CD4-positive, alpha-beta T cell (primary cell): ENCODE data around the gene PRLHR. TPM values are rescaled to one million over a fixed set of nuclear protein-coding genes. Genes with fewer than 3 reads are reported as not detected.

Source experiments
- ATAC-seq: fragments of 200-7000 bp; cut with Tn5 transposase; one replicate; pipeline ENCODE4 v1.10.0; 2022; ENCODE audit warnings: mild to moderate bottlenecking; ENCODE audit not compliant: poor library complexity
- CTCF ChIA-PET: fragments of 350-600 bp; sonication (Branson Sonifier 250); formaldehyde crosslinking; loops from one replicate; lab custom pipeline; 2021; ENCODE audit warnings: antibody characterized with exemption, inconsistent platforms; lab: Charles Lee
- POLR2A ChIA-PET: fragments of 350-600 bp; sonication (Branson Sonifier 250); formaldehyde crosslinking; loops from one replicate; lab custom pipeline; 2021; ENCODE audit warnings: antibody characterized with exemption, inconsistent platforms; lab: Charles Lee
- DNase-seq, 14 experiments: peaks; one replicate each; pipeline ENCODE4 v3.0.0-alpha.2; 2013 to 2020; ENCODE audit warnings: mixed read lengths in 2 of 14
- H3K27ac ChIP-seq, 2 donors: one replicate each; pipeline versions ENCODE4 v1.5.1 to v1.7.0; 2013; ENCODE audit warnings: low read length in 2 of 2, low read depth in 1 of 2, mild to moderate bottlenecking in 1 of 2
- H3K27me3 ChIP-seq, 2 experiments: 1 replicate in 1 of 2; 2 replicates in 1 of 2; pipeline versions ENCODE4 v1.6.1 to v1.7.0; 2013; ENCODE audit warnings: low read length in 2 of 2, control low read depth in 1 of 2, mild to moderate bottlenecking in 1 of 2, moderate library complexity in 1 of 2; ENCODE audit not compliant: insufficient read depth in 2 of 2, control insufficient read depth in 1 of 2
- H3K36me3 ChIP-seq: one replicate; pipeline ENCODE4 v1.6.1; 2013; ENCODE audit warnings: low read length, control low read depth; ENCODE audit not compliant: insufficient read depth
- H3K4me1 ChIP-seq: one replicate; pipeline ENCODE4 v1.6.1; 2013; ENCODE audit warnings: low read length, control low read depth; ENCODE audit not compliant: insufficient read depth
- H3K4me3 ChIP-seq: one replicate; pipeline ENCODE4 v1.5.1; 2013; ENCODE audit warnings: mild to moderate bottlenecking, low read length, moderate library complexity
- H3K9me3 ChIP-seq, 2 experiments: 1 replicate in 1 of 2; 2 replicates in 1 of 2; pipeline versions ENCODE4 v1.6.1 to v1.7.0; 2013; ENCODE audit warnings: low read length in 2 of 2, mild to moderate bottlenecking in 2 of 2, control low read depth in 1 of 2, moderate library complexity in 1 of 2; ENCODE audit not compliant: control insufficient read depth in 1 of 2, insufficient read depth in 1 of 2
- H3K27ac Mint-ChIP-seq: one replicate; pipeline ENCODE4 v1.8.0; 2020; ENCODE audit warnings: mixed read lengths
- H3K27me3 Mint-ChIP-seq: one replicate; pipeline ENCODE4 v1.8.0; 2021; ENCODE audit warnings: mixed read lengths
- H3K36me3 Mint-ChIP-seq: one replicate; pipeline ENCODE4 v1.8.0; 2021; ENCODE audit warnings: low read depth, mixed read lengths
- H3K4me1 Mint-ChIP-seq: one replicate; pipeline ENCODE4 v1.8.0; 2021; ENCODE audit warnings: low read depth, mixed read lengths
- H3K4me3 Mint-ChIP-seq: one replicate; pipeline ENCODE4 v1.8.0; 2020; ENCODE audit warnings: mild to moderate bottlenecking, mixed read lengths
- H3K9me3 Mint-ChIP-seq: one replicate; pipeline ENCODE4 v1.8.0; 2020; ENCODE audit warnings: mixed read lengths
- intact Hi-C, 2 experiments: fragments of 100-400 bp; cut with DNase I in 1 of 2; cut with micrococcal nuclease in 1 of 2; formaldehyde crosslinking; loops; one replicate each; pipeline versions ENCODE4 v1.15.1 to v1.9.0; 2023 to 2025; cut with DNase I, micrococcal nuclease
- total RNA-seq, 174 experiments: library from RNA in 2 of 174; stranded (reverse) in 2 of 174; gene quantifications; one replicate each; pipeline ENCODE4 v1.2.3 and lab custom pipeline; 2021 to 2026
- TF ChIP-seq, protein P1 (sequence below): fragments of 200-600 bp; IDR thresholded peaks from one replicate; pipeline ENCODE4 v1.8.0; 2022; ENCODE audit warnings: antibody characterized with exemption, mild to moderate bottlenecking

The PRLHR gene
- total RNA-seq, 2 experiments from 2014 or later: not detected

DNA sequence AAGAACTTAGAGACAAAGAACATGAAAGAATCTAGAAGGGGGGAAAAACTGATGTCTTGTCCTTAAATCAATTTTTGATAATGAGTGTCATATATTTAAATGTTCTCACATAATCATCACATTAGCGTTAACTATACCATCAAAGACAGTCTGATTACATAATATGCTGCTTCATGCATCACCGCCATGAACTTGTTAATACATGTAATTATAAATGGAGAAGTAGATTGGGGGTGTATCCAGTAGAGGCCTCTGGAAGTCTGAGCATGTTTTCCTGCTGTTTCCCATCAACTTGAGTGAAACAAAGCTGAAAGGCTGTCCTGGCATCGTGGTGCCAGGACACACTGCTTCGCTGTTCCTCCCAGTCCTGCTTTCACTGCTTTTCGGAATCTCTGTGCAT is 48.2 kb downstream of the PRLHR start:
- Histone ChIP-seq H3K27me3 (peaks cover 25 to 41% of the 10 kb centered on the region in 2 experiments), H3K4me1 (no peaks in the 10 kb centered on the region), H3K36me3 (no peaks in the 10 kb centered on the region), H3K27ac (no peak overlapping the region), H3K9me3 (no peaks in the 10 kb centered on the region), H3K4me3 (no peak overlapping the region)
- intact Hi-C loops: loop anchor here in 1 of 2 experiments (10.0 kb wide), 1 partner anchor 1052 kb away; no protein-coding TSS in a partner anchor
- Mint-ChIP-seq H3K4me3 (no peak overlapping the region), H3K4me1 (no peaks in the 10 kb centered on the region), H3K27ac (no peak overlapping the region), H3K36me3 (no peaks in the 10 kb centered on the region), H3K27me3 (peaks cover 74% of the 10 kb centered on the region), H3K9me3 (no peaks in the 10 kb centered on the region)
- TF ChIP-seq, protein P1, sequence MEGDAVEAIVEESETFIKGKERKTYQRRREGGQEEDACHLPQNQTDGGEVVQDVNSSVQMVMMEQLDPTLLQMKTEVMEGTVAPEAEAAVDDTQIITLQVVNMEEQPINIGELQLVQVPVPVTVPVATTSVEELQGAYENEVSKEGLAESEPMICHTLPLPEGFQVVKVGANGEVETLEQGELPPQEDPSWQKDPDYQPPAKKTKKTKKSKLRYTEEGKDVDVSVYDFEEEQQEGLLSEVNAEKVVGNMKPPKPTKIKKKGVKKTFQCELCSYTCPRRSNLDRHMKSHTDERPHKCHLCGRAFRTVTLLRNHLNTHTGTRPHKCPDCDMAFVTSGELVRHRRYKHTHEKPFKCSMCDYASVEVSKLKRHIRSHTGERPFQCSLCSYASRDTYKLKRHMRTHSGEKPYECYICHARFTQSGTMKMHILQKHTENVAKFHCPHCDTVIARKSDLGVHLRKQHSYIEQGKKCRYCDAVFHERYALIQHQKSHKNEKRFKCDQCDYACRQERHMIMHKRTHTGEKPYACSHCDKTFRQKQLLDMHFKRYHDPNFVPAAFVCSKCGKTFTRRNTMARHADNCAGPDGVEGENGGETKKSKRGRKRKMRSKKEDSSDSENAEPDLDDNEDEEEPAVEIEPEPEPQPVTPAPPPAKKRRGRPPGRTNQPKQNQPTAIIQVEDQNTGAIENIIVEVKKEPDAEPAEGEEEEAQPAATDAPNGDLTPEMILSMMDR: no peak
- DNase-seq: no peak
- ChIA-PET CTCF (no interaction called here), POLR2A (no interaction called here)
- no peak for ATAC-seq

DNA sequence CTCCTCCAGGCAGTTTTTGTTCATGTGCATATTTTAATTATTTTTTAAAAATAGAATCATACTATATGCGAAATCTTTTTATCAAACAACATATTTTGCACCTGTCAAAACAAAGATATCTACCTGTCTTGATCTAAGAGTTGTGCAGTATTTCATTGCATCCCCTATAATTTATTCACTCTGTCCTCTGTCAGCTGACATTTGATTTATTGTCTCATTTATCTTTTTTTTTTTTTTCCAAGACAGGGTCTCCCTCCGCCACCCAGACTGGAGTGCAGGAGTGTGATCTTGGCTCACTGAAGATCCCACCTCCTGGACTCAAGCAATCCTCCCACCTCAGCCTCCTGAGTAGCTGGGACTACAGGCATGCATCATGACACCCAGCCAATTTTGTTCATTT is 49.0 kb downstream of the PRLHR start:
- Mint-ChIP-seq H3K9me3 (no peaks in the 10 kb centered on the region), H3K36me3 (no peaks in the 10 kb centered on the region), H3K27ac (no peak overlapping the region), H3K4me1 (no peaks in the 10 kb centered on the region), H3K4me3 (no peak overlapping the region), H3K27me3 (peaks cover 74% of the 10 kb centered on the region)
- ChIA-PET CTCF (no interaction called here), POLR2A (no interaction called here)
- Histone ChIP-seq H3K4me3 (no peak overlapping the region), H3K27ac (no peak overlapping the region), H3K4me1 (no peaks in the 10 kb centered on the region), H3K27me3 (peaks cover 22 to 42% of the 10 kb centered on the region in 2 experiments), H3K36me3 (no peaks in the 10 kb centered on the region), H3K9me3 (no peaks in the 10 kb centered on the region)
- DNase-seq (no peak), ATAC-seq (no peak)
- TF ChIP-seq, protein P1: no peak
- intact Hi-C loops: loop anchor here in 1 of 2 experiments (10.0 kb wide), 1 partner anchor 1052 kb away; no protein-coding TSS in a partner anchor

DNA sequence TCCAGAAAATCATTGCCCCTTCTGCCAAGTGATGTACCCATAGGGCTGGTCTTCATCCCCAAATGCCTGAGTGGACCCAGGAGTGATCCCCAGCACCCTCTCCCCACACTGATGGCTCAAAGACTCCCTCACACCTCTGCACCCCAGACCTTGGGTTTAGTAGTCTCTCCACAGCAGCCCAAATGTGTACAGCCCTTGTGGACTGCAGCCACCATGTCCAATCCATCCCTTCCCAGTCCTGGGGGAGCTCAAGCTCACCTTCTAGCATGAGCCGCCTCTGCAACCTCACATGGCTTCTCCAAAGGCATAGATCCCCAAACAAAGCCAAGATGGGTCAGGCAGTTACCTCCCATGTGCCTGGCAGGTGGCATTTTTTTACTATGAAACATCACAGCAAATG is 50.1 kb downstream of the PRLHR start:
- H3K27me3 ChIP-seq: peaks cover 20 to 45% of the 10 kb centered on the region in 2 experiments
- no peaks in the 10 kb centered on the region for H3K36me3 Mint-ChIP-seq
- CTCF ChIA-PET: no interaction called here
- no peaks in the 10 kb centered on the region for H3K4me1 Mint-ChIP-seq
- H3K27ac ChIP-seq: no peak overlapping the region
- no peak overlapping the region for H3K4me3 Mint-ChIP-seq
- H3K36me3 ChIP-seq: no peaks in the 10 kb centered on the region
- DNase-seq (no peak), ATAC-seq (no peak)
- H3K27me3 Mint-ChIP-seq: peaks cover 74% of the 10 kb centered on the region
- intact Hi-C loops: loop anchor here in 1 of 2 experiments (10.0 kb wide), 1 partner anchor 1051 kb away; no protein-coding TSS in a partner anchor
- POLR2A ChIA-PET: no interaction called here
- H3K9me3 ChIP-seq: no peaks in the 10 kb centered on the region
- H3K27ac Mint-ChIP-seq: no peak overlapping the region
- H3K9me3 Mint-ChIP-seq: no peaks in the 10 kb centered on the region
- TF ChIP-seq, protein P1: no peak
- H3K4me1 ChIP-seq: no peaks in the 10 kb centered on the region
- H3K4me3 ChIP-seq: no peak overlapping the region
